D721Med (cell line): ENCODE results near the gene ALOX12.
A peak's percentile ranks its signal among the peaks of the same experiment; 100 is the strongest.

ENCODE experiments used
- DNase-seq: peaks from one replicate; pipeline ENCODE4 v3.0.0; 2011; ENCODE audit warnings: low spot score; ENCODE audit not compliant: insufficient read length
- FAIRE-seq: peaks from 2 replicates; lab custom pipeline; 2011; peaks lifted over from hg19 to GRCh38; lab: Jason Lieb, UNC
- CTCF ChIP-seq: IDR thresholded peaks from 2 replicates; pipeline ENCODE4 v1.5.1; 2012; ENCODE audit warnings: mild to moderate bottlenecking, control low read depth; ENCODE audit not compliant: insufficient read depth; ENCODE audit errors: missing control alignments

ALOX12 gene

GRCh38 chr17:6994118-6994598, 1.7 kb upstream of the ALOX12 start:
- no peak for TF ChIP-seq CTCF
- no peak for DNase-seq
- FAIRE-seq: no peak

- DNase-seq: no peak
- no peak for TF ChIP-seq CTCF
- FAIRE-seq: no peak
Observed at GRCh38 chr17:6994666-6995256, 1.1 kb upstream of the ALOX12 start.

- no peak for DNase-seq
- TF ChIP-seq CTCF: no peak
- no peak for FAIRE-seq
Observed at GRCh38 chr17:6996256-6997011, 585 bp downstream of the ALOX12 start.

GRCh38 chr17:6997171-6997570, 1.3 kb downstream of the ALOX12 start:
- no peak for DNase-seq
- no peak for TF ChIP-seq CTCF
- no peak for FAIRE-seq

- FAIRE-seq: no peak
- TF ChIP-seq CTCF: no peak
- DNase-seq: no peak
Observed at GRCh38 chr17:6998855-6999508, 3.1 kb downstream of the ALOX12 start.

- DNase-seq (no peak), FAIRE-seq (no peak)
- peak; percentile 10 for TF ChIP-seq CTCF
Observed at GRCh38 chr17:7001318-7001961, 5.6 kb downstream of the ALOX12 start.
